Umbilical cord (tissue), 2 donors: Measurements from ENCODE around the gene NCOR2. TPM values are rescaled to one million over a fixed set of nuclear protein-coding genes. Genes with fewer than 3 reads are reported as not detected.

Experiments used
- DNase-seq: peaks from one replicate; pipeline ENCODE4 v3.0.0-alpha.2; 2015; ENCODE audit warnings: low spot score
- total RNA-seq: library from RNA; depleted of rRNA; stranded (reverse); fragments of >200 nt; gene quantifications from one replicate; pipeline ENCODE4 v1.2.3, GENCODE V29; 2014; ENCODE audit warnings: low replicate concordance; ENCODE audit not compliant: insufficient read depth

The NCOR2 gene
- total RNA-seq, 1 donor from 2014 or later, result 129 TPM

DNA sequence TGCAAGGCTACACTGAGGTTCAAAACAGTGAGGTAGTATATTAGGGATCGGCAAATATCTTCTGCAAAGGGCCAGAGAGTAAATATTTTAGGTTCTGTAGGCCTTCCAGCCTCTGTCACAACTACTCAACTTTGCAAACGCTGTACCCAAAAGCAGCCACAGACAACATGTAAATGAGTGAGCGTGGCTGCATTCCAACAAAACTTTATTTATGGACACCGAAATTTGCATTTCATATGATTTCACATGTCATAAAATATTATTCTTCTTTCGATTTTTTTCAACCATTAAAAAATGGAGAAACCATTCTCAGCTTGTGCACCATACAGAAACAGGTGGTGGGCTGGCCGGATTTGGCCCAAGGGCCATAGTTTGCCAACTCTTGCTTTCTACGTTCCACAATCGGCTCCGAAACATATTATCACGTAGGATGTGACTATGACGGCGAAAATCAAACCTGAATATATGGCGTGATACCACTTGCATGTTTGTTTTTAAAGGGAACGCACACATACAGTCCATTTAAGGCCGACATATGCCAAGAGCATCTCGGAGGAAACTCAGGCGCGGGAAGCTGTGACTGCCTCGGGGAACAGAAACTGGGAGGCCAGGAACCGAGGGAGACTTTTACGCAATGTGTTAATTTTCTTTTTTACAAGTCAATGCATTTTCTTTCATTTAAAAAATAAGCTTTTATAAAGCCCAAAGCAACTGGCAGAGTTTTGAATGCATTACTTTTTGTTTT is 7.1 kb downstream of the NCOR2 start:
- no peak for DNase-seq

DNA sequence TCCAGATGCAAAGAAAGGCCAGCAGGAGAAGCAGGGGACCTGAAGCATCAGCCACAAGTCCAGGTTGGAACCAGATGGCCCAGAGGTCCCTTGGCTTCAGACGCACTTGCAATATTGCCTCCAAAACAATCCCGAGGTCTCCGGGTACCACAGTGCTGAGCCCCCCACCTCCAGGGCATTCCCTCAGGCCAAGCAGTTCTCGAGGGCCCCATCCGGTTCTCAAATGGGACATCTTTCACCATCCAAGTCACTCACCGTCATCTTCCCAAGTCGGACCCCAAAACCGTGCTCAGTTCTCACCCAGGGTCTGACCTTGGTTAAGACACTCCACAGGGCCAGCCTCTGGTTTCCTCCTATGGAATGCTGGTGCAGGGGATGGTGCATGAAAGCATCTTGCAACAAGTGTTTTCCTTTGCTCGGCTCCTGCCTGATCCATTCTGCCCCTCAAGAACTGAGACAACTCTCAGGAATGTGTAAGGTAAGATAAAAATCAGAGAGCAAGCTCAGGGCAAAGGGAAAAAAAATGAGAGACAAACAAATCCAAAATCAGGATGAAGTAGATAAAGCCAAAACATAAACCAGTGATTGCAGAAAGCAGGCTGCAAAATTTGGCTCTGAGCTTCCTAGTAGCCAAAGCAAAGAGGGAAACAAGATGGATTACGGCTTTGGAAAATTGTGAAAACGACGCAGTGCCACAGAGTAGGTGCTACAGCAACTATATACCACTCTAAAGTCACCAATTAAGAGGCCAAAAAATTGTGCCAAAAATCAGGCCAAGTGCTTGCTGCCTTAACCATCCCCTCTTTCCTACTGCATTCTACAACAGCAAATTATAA is 8.0 kb downstream of the NCOR2 start:
- no peak for DNase-seq

DNA sequence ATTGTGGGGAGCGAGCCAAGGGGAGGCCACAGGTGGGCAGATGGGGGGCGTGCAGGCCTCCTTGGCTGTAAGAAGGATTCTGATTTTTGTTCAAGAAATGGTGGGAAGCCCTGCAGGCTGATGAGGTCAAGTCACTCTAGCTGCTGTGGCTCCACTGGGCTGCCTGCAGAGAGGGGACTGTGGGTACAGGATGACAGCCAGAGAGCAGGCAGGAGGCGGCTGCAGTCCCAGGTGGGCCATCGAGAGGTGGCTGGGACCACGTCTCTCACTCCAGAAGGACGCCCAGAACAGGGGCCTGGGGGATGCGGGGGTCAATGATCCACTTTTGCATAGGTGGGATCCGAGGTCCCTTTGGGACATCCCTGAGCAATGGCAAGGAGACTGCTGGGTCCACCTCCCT is 9.1 kb downstream of the NCOR2 start:
- DNase-seq, result no peak

DNA sequence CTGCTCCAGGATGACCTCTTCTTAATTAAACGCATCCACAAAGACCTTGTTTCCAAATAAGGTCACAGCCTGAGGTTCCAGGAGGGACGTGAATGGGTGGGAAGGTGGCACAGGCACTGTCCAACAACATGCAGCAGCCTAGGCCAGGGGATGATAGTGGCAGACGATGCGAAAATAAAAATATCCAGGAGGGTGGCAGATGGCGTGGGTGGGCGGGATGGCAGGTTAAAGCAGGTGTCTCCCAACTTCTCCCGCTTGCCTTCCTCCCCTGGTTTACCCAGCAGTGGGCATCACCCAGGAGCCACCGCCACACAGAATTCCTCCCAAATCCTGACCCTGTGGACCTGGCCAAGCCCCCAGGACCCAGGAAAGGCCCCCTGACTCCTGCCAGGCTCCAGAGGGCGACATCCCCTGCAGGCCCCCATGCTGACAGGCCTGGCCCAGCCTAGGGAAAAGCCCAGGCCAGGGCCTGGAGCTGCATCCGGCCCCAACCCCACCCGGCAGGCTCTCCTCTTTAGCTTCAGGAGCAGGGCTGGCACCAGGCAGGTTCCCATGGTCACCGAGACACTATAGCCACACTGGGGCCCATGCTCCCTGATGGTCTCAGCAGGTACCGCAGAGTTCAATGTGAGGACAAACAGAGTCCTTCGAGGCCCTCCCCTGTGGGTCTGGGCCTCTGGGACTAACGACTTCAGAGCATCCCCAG is 9.7 kb downstream of the NCOR2 start:
- no peak for DNase-seq

GRCh38 chr12:124556896-124557501 is 10.4 kb downstream of the NCOR2 start:
- DNase-seq, result no peak

- no peak for DNase-seq
Observed at GRCh38 chr12:124556074-124556466, 11.3 kb downstream of the NCOR2 start.

DNA sequence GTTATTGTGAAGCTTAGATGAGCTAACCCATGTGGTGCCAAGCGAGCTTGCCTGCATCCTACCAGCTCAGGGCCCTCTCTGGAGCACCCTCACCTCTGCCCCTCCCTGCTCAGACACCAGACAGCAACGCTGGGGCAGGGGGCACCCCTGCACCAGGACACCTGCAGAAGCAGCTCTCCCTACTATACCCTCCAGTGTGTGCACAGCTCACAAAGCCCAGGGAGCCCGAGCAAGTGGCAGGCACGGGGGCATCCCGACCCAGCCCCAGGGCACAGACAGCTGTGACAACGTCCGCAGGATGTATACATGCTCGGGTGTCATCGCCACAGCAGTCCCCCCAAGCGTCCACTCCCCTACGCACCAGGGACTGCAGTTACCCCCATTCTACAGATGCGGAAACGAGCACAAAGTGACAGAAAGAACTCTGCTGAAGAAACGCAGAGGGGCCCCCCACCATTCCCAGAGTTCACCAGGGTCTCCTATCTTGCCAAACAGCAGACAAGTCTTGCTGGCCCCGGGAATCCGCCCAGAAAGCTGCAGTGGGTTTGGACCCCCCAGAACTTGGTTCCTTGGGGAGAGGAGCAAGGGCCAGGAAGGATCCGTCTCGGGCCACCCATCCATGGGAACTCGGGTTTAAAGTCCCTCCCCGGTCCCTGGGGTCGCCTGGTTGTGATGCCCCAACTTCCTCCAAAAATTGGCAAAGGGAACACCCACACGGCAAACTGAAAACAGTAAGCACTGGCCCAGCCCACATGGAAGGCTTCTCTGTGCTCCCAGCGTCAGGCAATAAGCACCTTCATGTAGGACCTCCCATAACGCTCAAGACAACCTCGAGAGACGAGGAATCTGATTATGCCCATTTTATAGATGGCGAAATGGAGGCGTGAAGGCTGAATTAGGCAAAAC is 12.0 kb downstream of the NCOR2 start:
- no peak for DNase-seq

DNA sequence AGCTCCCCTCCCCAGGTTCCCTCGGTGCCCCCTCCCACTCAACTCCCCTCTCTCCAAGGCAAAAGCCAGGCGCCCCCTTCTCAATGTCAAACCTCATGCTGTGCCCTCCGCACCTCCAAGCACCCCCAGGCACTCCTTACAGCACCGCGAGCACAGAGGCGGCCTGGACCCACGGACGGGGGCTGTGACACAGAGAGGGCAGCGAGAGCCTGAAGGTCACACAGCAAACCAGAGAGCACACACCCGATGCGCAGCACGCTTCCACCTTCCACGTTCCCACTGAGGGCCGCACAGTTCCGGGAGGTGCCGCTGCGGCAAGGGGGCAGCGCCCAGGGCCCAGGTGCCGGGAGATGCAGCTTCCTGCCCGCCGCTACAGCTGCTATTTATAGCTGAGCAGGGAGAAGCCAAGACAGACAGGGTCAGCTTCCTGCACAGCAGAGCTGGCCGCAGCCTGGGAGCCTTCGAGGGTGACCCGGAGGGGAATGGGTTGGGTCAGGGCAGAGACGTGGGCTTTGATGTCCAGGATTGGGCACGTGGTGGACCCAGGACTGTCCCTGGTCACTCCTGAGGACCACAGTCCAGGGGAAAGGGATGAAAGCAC is 12.9 kb downstream of the NCOR2 start:
- no peak for DNase-seq

DNA sequence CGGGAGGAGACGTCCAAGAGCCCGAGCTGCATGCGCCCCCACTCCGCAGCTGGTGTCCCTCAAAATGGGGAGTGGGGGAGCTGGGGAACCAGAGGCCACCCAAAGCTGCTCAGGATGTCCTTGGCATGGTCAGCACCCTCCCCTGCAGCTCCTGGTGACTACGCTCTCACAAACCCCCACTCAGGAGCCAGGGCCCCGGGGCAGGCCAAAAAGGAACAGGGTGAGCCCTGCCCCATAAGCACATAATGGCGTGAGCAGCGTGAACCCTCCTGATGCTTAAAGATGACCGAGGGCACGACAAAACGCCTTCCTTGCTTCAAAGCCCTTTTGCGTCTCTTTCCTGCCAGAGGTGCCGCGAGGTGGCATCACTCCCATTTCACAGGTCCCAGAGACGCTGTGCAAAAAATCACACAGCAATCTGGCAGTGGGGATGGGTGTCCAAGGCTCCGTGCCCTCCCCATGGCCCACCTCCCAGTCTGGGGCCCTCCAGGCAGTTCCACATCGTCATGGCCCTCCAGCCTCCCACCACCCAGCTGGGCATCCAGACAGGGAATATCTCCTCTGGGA is 13.5 kb downstream of the NCOR2 start:
- DNase-seq, result no peak

GRCh38 chr12:124551268-124552144 is 15.9 kb downstream of the NCOR2 start:
- DNase-seq, result peak; percentile 76

- DNase-seq, result peak; percentile 47
Observed at GRCh38 chr12:124550123-124551089, 17.0 kb downstream of the NCOR2 start.

DNA sequence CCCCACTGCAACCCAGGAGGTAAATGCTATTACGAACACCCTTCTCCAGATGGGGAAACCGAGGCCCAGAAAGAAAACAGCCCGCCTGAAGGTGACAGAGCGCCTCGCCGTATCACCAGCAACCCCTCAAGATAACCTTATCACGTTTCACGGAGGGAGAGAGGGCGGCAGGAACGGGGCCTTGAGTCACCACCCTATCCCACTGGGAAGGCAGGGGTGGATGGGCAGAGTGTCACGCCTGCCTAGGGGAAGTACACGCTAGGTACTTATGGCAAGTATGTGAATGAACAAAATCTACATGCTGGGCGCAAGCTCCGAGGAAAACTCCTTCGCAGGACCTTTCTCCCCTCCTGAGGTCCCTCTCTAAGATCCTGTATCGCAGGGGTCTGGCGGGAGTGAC is 17.8 kb downstream of the NCOR2 start:
- DNase-seq, result no peak

GRCh38 chr12:124548854-124549378 is 18.5 kb downstream of the NCOR2 start:
- DNase-seq, result peak; percentile 90

GRCh38 chr12:124547626-124548025 is 19.8 kb downstream of the NCOR2 start:
- DNase-seq, result no peak

- no peak for DNase-seq
Observed at GRCh38 chr12:124545508-124546418, 21.6 kb downstream of the NCOR2 start.

GRCh38 chr12:124544983-124545382 is 22.4 kb downstream of the NCOR2 start:
- DNase-seq, result no peak
